GM12874 (cell line): ENCODE results near the gene EPHB6.

Experiments used
- CTCF ChIP-seq: IDR thresholded peaks from 2 replicates; pipeline ENCODE4 v1.5.1; 2011; ENCODE audit warnings: low read depth, mild to moderate bottlenecking, control low read depth, low read length, moderate library complexity; ENCODE audit not compliant: insufficient read depth

The EPHB6 gene

GRCh38 chr7:142862351-142862750 is 7.5 kb downstream of the EPHB6 start:
- no peak for TF ChIP-seq CTCF

GRCh38 chr7:142862786-142863400 is 8.0 kb downstream of the EPHB6 start:
- TF ChIP-seq CTCF, result no peak

DNA sequence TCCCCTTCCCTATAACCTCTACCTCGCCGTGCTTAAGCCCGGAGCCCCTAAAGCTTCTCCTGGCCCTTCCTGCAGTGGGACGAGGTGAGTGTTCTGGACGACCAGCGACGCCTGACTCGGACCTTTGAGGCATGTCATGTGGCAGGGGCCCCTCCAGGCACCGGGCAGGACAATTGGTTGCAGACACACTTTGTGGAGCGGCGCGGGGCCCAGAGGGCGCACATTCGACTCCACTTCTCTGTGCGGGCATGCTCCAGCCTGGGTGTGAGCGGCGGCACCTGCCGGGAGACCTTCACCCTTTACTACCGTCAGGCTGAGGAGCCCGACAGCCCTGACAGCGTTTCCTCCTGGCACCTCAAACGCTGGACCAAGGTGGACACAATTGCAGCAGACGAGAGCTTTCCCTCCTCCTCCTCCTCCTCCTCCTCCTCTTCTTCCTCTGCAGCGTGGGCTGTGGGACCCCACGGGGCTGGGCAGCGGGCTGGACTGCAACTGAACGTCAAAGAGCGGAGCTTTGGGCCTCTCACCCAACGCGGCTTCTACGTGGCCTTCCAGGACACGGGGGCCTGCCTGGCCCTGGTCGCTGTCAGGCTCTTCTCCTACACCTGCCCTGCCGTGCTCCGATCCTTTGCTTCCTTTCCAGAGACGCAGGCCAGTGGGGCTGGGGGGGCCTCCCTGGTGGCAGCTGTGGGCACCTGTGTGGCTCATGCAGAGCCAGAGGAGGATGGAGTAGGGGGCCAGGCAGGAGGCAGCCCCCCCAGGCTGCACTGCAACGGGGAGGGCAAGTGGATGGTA is 9.2 kb downstream of the EPHB6 start:
- TF ChIP-seq CTCF, result no peak

GRCh38 chr7:142864980-142865747 is 10.3 kb downstream of the EPHB6 start:
- no peak for TF ChIP-seq CTCF

DNA sequence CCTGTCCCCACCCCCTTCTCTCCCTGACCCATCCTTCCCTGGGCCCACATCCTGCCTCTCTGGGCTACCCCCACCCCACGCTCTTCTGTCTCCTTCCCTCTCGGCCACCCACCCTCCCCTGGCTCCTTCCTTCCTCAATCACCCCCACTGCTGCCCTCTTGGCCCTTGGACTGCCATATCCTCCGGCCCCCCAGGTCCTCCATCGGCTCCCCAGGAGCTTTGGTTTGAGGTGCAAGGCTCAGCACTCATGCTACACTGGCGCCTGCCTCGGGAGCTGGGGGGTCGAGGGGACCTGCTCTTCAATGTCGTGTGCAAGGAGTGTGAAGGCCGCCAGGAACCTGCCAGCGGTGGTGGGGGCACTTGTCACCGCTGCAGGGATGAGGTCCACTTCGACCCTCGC is 10.9 kb downstream of the EPHB6 start:
- no peak for TF ChIP-seq CTCF

DNA sequence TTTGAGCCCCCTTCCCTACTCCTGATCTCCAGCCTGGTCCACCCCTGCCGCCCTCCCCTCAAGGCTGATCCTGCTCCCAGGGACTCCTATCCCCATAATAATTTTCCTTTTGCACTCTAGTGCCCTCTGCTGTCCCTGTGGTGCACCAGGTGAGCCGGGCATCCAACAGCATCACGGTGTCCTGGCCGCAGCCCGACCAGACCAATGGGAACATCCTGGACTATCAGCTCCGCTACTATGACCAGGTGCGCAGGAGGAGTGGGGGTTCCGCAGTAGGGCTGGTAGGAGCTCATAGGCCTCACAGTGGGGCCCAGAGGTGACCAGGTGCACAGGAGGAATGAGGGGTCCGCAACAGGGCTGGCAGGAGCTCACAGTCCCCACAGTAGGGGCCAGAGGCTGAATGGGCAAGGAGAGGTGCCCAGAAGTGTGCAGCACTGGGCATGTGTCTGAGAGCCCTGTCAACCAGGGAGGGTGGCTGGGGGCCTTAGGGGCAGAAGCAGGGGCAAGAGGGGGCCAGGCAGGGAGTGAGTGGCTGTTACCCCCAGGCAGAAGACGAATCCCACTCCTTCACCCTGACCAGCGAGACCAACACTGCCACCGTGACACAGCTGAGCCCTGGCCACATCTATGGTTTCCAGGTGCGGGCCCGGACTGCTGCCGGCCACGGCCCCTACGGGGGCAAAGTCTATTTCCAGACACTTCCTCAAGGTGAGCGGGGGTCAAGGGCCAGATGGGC is 11.7 kb downstream of the EPHB6 start:
- peak; percentile 51 for TF ChIP-seq CTCF

DNA sequence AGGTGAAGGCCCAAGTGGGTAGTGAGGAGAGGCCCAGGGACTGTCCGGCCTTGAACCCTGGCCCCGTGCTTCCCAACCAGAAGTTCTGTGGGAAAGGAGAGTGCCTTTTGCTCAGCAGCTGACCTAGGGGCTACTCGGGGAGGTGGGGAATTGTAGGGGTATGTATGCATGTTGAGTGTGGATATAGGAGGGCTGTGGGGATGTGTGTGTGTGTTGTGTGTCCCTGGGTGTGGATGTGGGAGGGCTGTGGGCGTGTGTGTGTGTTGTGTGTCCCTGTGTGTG is 12.2 kb downstream of the EPHB6 start:
- TF ChIP-seq CTCF, result no peak
